Kidney (tissue), 22 donors: Measurements from ENCODE around the gene TMEM271. TPM values are rescaled to one million over a fixed set of nuclear protein-coding genes. Genes with fewer than 3 reads are reported as not detected.

Experiments used
- DNase-seq, 5 donors: peaks; one replicate each; pipeline ENCODE4 v3.0.0-alpha.2; 2013 to 2020
- FAIRE-seq: peaks from 2 replicates; lab custom pipeline; 2012; peaks lifted over from hg19 to GRCh38; lab: Jason Lieb, UNC
- H3K27ac ChIP-seq, 2 donors: one replicate each; pipeline ENCODE4 v1.7.0; 2013; ENCODE audit warnings: low read depth in 2 of 2, low read length in 2 of 2, inconsistent platforms in 1 of 2
- H3K27me3 ChIP-seq: one replicate; pipeline ENCODE4 v1.7.1; 2013; ENCODE audit warnings: low read length, inconsistent platforms; ENCODE audit not compliant: control insufficient read depth, insufficient read depth
- H3K36me3 ChIP-seq, 3 donors: one replicate each; pipeline versions ENCODE4 v1.7.0 to v1.7.1; 2013; ENCODE audit warnings: low read length in 3 of 3, control low read depth in 1 of 3, inconsistent platforms in 1 of 3; ENCODE audit not compliant: insufficient read depth in 3 of 3, control insufficient read depth in 2 of 3
- H3K4me1 ChIP-seq, 3 donors: one replicate each; pipeline versions ENCODE4 v1.7.0 to v1.7.1; 2013; ENCODE audit warnings: low read length in 3 of 3, inconsistent platforms in 1 of 3, low read depth in 1 of 3; ENCODE audit not compliant: control insufficient read depth in 2 of 3, insufficient read depth in 2 of 3
- H3K4me3 ChIP-seq, 3 donors: one replicate each; pipeline versions ENCODE4 v1.7.0 to v1.8.1; 2013; ENCODE audit warnings: low read length in 3 of 3, control low read depth in 1 of 3, inconsistent platforms in 1 of 3
- H3K9ac ChIP-seq, 3 donors: one replicate each; pipeline versions ENCODE4 v1.7.0 to v1.7.1; 2013; ENCODE audit warnings: low read length in 3 of 3, control low read depth in 1 of 3, inconsistent platforms in 1 of 3
- H3K9me3 ChIP-seq, 3 donors: one replicate each; pipeline versions ENCODE4 v1.7.0 to v1.7.1; 2013; ENCODE audit warnings: low read length in 3 of 3, control low read depth in 1 of 3, inconsistent platforms in 1 of 3; ENCODE audit not compliant: control insufficient read depth in 2 of 3, insufficient read depth in 1 of 3
- CTCF ChIP-seq: IDR thresholded peaks from 3 replicates; pipeline ENCODE4 v1.5.1; 2012; ENCODE audit warnings: mild to moderate bottlenecking, moderate library complexity, borderline replicate concordance; ENCODE audit not compliant: insufficient read depth; ENCODE audit errors: extremely low read depth
- intact Hi-C: fragments of 100-400 bp; cut with DNase I; formaldehyde crosslinking; loops from one replicate; pipeline ENCODE4 v1.11.1; 2022
- long read RNA-seq, 10 donors: library from polyadenylated mRNA in 1 of 10; unstranded in 1 of 10; transcript quantifications; one replicate each; pipeline ENCODE4 v2.0.0 and lab custom pipeline, GENCODE V29; 2021 to 2026
- polyA plus RNA-seq: library from polyadenylated mRNA; stranded (reverse); fragments of 350-450 nt; fragmentation: Illumina TruSeq; extraction: RNeasy Lipid Tissue Mini Kit (QIAGEN cat#74804); gene quantifications from one replicate; pipeline ENCODE4 v1.2.3, GENCODE V29; 2014; ENCODE audit warnings: low read depth, low replicate concordance; ENCODE audit not compliant: insufficient read depth
- total RNA-seq: library from RNA; stranded (reverse); fragmentation: NEBNext Ultra II Directional; extraction: Animal tissue kit (Norgen Biotek cat#: 25700); gene quantifications from one replicate; pipeline ENCODE4 v1.2.1, GENCODE V29; 2021
- donor health status: control.
- donor health status: control.
- donor health status: control.
- donor health status: control.
- donor health status: control.
- donor health status: DM: yes; HTN: yes; CAD: no.
- donor health status: Normal renal cell carcinoma (clear cell type).

Gene TMEM271
- total RNA-seq (not detected), polyA plus RNA-seq (not detected)
- long read RNA-seq, donor 1, partial matches to known transcripts, result 0 of 1 reads
- long read RNA-seq, donor 1, other reads (novel, unspliced or antisense), result 0 of 1 reads
- long read RNA-seq, donor 2, result 0 reads
- long read RNA-seq, donor 3, result 0 reads
- long read RNA-seq, donor 4, result 0 reads
- long read RNA-seq, donor 5, result 0 reads
- long read RNA-seq, donor 6, result 0 reads
- long read RNA-seq, donor 7, result 0 reads
- long read RNA-seq, donor 8, result 0 reads
- long read RNA-seq, donor 9, result 0 reads
- long read RNA-seq, donor 10, result 0 reads

- Histone ChIP-seq H3K9me3 (no peaks in the 10 kb centered on the region), H3K9ac (no peak within 1 kb of the TSS), H3K27me3 (peaks cover 53% of the 10 kb centered on the region), H3K36me3 (no peaks in the 10 kb centered on the region), H3K4me3 (no peak within 1 kb of the TSS), H3K27ac (no peak within 1 kb of the TSS), H3K4me1 (no peaks in the 10 kb centered on the region)
- no peak for TF ChIP-seq CTCF
- DNase-seq (peak in 1 of 5 donors; percentile 16), FAIRE-seq (no peak)
- intact Hi-C loops, result no loop called here
Measured at GRCh38 chr4:576245-576821, at the start of gene TMEM271. Gene TMEM271 (minus strand): TSS chr4:576295. CDS start chr4:576062, 233 bp downstream.

GRCh38 chr4:625631-626161 lies 49.6 kb upstream of the TMEM271 start:
- Histone ChIP-seq H3K27me3 (no peaks in the 10 kb centered on the region), H3K27ac (no peak overlapping the region), H3K36me3 (no peaks in the 10 kb centered on the region), H3K4me1 (peaks cover 0 to 4% (median 0%) of the 10 kb centered on the region in 3 donors), H3K4me3 (no peak overlapping the region), H3K9ac (no peak overlapping the region), H3K9me3 (no peaks in the 10 kb centered on the region)
- intact Hi-C loops, result no loop called here
- DNase-seq (no peak), FAIRE-seq (no peak)
- TF ChIP-seq CTCF, result no peak

- Histone ChIP-seq H3K4me1 (peaks cover 0 to 4% (median 0%) of the 10 kb centered on the region in 3 donors), H3K27ac (no peak within 1 kb of the TSS), H3K9ac (no peak within 1 kb of the TSS), H3K9me3 (no peaks in the 10 kb centered on the region), H3K4me3 (no peak within 1 kb of the TSS), H3K27me3 (no peaks in the 10 kb centered on the region), H3K36me3 (no peaks in the 10 kb centered on the region)
- intact Hi-C loops, result no loop called here
- DNase-seq (peak; percentile 80 to 94 (median 91)), FAIRE-seq (no peak)
- TF ChIP-seq CTCF, result no peak
Measured at GRCh38 chr4:624705-625590, 48.9 kb upstream of the TMEM271 start, which contains the start of gene PDE6B. Gene PDE6B (plus strand): TSS chr4:625573. CDS start chr4:625627, 54 bp downstream.
